Sigmoid colon (tissue), 7 donors: ENCODE results near the gene UTP3. TPM values are rescaled to one million over a fixed set of nuclear protein-coding genes. Genes with fewer than 3 reads are reported as not detected.
A peak's percentile ranks its signal among the peaks of the same experiment; 100 is the strongest.
"Not testable (repeated sequence)": the region's sequence is repeated elsewhere in the genome, so short reads cannot be mapped to it uniquely, and the experiment has no call there.

Experiments
- DNase-seq: peaks from one replicate; pipeline ENCODE4 v3.0.0-alpha.2; 2019
- H3K27ac ChIP-seq, 4 donors: fragments of 200-600 bp; sonication (generic); one replicate each; pipeline ENCODE4 v1.5.1; 2016 to 2019; ENCODE audit warnings: mild to moderate bottlenecking in 1 of 4
- H3K27me3 ChIP-seq, 3 donors: fragments of 200-600 bp; sonication (generic); one replicate each; pipeline ENCODE4 v1.5.1; 2019; ENCODE audit warnings: mild to moderate bottlenecking in 1 of 3
- H3K36me3 ChIP-seq, 4 donors: fragments of 200-600 bp; sonication (generic); one replicate each; pipeline ENCODE4 v1.5.1; 2016 to 2019
- H3K4me1 ChIP-seq, 4 donors: fragments of 200-600 bp; sonication (generic); one replicate each; pipeline ENCODE4 v1.5.1; 2017 to 2019
- H3K4me3 ChIP-seq, 4 donors: fragments of 200-600 bp; sonication (generic); one replicate each; pipeline ENCODE4 v1.5.1; 2017 to 2019; ENCODE audit warnings: mild to moderate bottlenecking in 2 of 4, moderate library complexity in 1 of 4
- H3K9me3 ChIP-seq, 4 donors: fragments of 200-600 bp in 3 of 4; sonication (generic) in 3 of 4; one replicate each; pipeline versions ENCODE4 v1.5.1 to v1.6.1; 2013 to 2019
- EP300 ChIP-seq, 4 donors: sonication (generic); formaldehyde crosslinking; IDR thresholded peaks; one replicate each; pipeline ENCODE4 v1.6.1; 2017; ENCODE audit warnings: antibody characterized with exemption in 4 of 4
- POLR2A ChIP-seq, 2 donors: fragments of 450-650 bp; IDR thresholded peaks; one replicate each; pipeline ENCODE4 v1.6.1; 2016; ENCODE audit warnings: antibody characterized with exemption in 2 of 2, mild to moderate bottlenecking in 2 of 2, moderate library complexity in 2 of 2
- POLR2AphosphoS5 ChIP-seq, 4 donors: sonication (generic); formaldehyde crosslinking; IDR thresholded peaks; one replicate each; pipeline ENCODE4 v1.6.1; 2017; ENCODE audit warnings: antibody characterized with exemption in 4 of 4
- WGBS, 2 donors: extraction: QIAGEN DNeasy Blood & Tissue Kit; methylation state at CpG; one replicate each; pipeline ENCODE4 v1.1.7; 2013; 5-methylcytosine and 5-hydroxymethylcytosine counted together
- intact Hi-C: fragments of 100-400 bp; cut with DNase I; formaldehyde crosslinking; loops from one replicate; pipeline ENCODE4 v1.15.1; 2023
- polyA plus RNA-seq, 3 donors: library from polyadenylated mRNA; stranded (reverse); fragments of 200-250 nt; gene quantifications; one replicate each; pipeline ENCODE4 v1.2.3, GENCODE V29; 2013
- total RNA-seq, 4 donors: library from RNA; depleted of rRNA; stranded (reverse); fragments of >200 nt; gene quantifications; one replicate each; pipeline ENCODE4 v1.1.0, GENCODE V29; 2016
- TF ChIP-seq, protein P1 (sequence below), 4 experiments: fragments of 450-650 bp in 3 of 4; fragments of 200-600 bp in 1 of 4; IDR thresholded peaks; one replicate each; pipeline ENCODE4 v1.5.1; 2016 to 2019; ENCODE audit warnings: antibody characterized with exemption in 4 of 4, mild to moderate bottlenecking in 3 of 4, moderate library complexity in 2 of 4
- donor health status: healthy with polysubstance abuse.
- donor health status: Bipolar disorder and iron deficiency.
- donor health status: healthy.

UTP3 gene
- total and polyA plus RNA-seq, 7 donors: 13.4 to 31.8 (median 15.3) TPM

GRCh38 chr4:70722199-70722791, 34.0 kb downstream of the UTP3 start:
- Histone ChIP-seq H3K36me3 (no peaks in the 10 kb centered on the region), H3K27me3 (no peaks in the 10 kb centered on the region), H3K27ac (peak overlapping the region; percentile 61 to 83 (median 74)), H3K4me1 (peaks cover 0 to 27% (median 18%) of the 10 kb centered on the region in 4 donors), H3K4me3 (peak overlapping the region; percentile 25 to 50 (median 40)), H3K9me3 (no peaks in the 10 kb centered on the region)
- TF ChIP-seq POLR2AphosphoS5 (IDR thresholded peaks at IDR 0.05) (no peak), EP300 (IDR thresholded peaks at IDR 0.05) (no peak), POLR2A (IDR thresholded peaks at IDR 0.05) (no peak)
- TF ChIP-seq, protein P1, sequence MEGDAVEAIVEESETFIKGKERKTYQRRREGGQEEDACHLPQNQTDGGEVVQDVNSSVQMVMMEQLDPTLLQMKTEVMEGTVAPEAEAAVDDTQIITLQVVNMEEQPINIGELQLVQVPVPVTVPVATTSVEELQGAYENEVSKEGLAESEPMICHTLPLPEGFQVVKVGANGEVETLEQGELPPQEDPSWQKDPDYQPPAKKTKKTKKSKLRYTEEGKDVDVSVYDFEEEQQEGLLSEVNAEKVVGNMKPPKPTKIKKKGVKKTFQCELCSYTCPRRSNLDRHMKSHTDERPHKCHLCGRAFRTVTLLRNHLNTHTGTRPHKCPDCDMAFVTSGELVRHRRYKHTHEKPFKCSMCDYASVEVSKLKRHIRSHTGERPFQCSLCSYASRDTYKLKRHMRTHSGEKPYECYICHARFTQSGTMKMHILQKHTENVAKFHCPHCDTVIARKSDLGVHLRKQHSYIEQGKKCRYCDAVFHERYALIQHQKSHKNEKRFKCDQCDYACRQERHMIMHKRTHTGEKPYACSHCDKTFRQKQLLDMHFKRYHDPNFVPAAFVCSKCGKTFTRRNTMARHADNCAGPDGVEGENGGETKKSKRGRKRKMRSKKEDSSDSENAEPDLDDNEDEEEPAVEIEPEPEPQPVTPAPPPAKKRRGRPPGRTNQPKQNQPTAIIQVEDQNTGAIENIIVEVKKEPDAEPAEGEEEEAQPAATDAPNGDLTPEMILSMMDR (IDR thresholded peaks at IDR 0.05): no peak
- no peak for DNase-seq
- 66 to 75% methylated on average over 7 of the region's 7 CpGs for WGBS, 2 donors
- intact Hi-C loops: no loop called here

- Histone ChIP-seq H3K36me3 (peaks cover 0 to 3% (median 0%) of the 10 kb centered on the region in 4 donors), H3K9me3 (no peaks in the 10 kb centered on the region), H3K4me3 (no peak overlapping the region), H3K27me3 (no peaks in the 10 kb centered on the region), H3K4me1 (peaks cover 0 to 27% (median 18%) of the 10 kb centered on the region in 4 donors), H3K27ac (no peak overlapping the region)
- WGBS, 2 donors: 97 to 99% methylated on average over 3 of the region's 3 CpGs
- no peak for TF ChIP-seq POLR2A (IDR thresholded peaks at IDR 0.05)
- TF ChIP-seq, protein P1 (IDR thresholded peaks at IDR 0.05): no peak
- TF ChIP-seq EP300 (IDR thresholded peaks at IDR 0.05): no peak
- no peak for DNase-seq
- intact Hi-C loops: no loop called here
Observed at GRCh38 chr4:70724463-70724862, 36.1 kb downstream of the UTP3 start.

DNA sequence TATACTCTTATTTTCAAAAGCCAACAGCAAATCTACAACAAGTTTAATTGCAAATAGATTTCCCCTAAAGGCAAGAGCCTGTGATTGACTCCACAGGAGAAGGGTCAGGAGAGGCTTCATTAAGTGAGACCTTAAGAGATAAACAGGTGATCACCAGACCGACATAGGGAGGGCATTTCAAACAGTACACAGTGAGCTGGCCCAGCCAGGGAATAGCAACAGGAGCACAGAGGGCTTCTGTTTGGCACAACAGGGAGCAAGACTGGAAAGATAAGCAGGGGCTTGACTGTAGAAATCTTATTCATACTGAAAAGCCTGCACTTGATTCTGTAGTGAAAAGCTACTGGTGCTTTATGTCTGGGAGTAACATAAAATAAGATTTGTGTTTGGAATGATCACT, 37.3 kb downstream of the UTP3 start:
- DNase-seq: no peak
- TF ChIP-seq EP300 (IDR thresholded peaks at IDR 0.05): no peak
- TF ChIP-seq, protein P1 (IDR thresholded peaks at IDR 0.05): no peak
- no peak for TF ChIP-seq POLR2A (IDR thresholded peaks at IDR 0.05)
- TF ChIP-seq POLR2AphosphoS5 (IDR thresholded peaks at IDR 0.05): no peak
- Histone ChIP-seq H3K4me1 (peaks cover 0 to 27% (median 18%) of the 10 kb centered on the region in 4 donors), H3K27me3 (no peaks in the 10 kb centered on the region), H3K4me3 (no peak overlapping the region), H3K36me3 (peaks cover 0 to 5% (median 0%) of the 10 kb centered on the region in 4 donors), H3K27ac (no peak overlapping the region), H3K9me3 (no peaks in the 10 kb centered on the region)
- intact Hi-C loops: no loop called here
- 83 to 90% methylated on average over 1 of the region's 1 CpG for WGBS, 2 donors

GRCh38 chr4:70726515-70726914, 38.2 kb downstream of the UTP3 start:
- H3K27ac ChIP-seq, H3K4me3 ChIP-seq, DNase-seq, H3K9me3 ChIP-seq, H3K27me3 ChIP-seq, intact Hi-C loops, H3K36me3 ChIP-seq: not testable (repeated sequence)
- WGBS, 2 donors: 96 to 97% methylated on average over 11 of the region's 11 CpGs
- H3K4me1 ChIP-seq: peaks cover 0 to 27% (median 18%) of the 10 kb centered on the region in 4 donors

DNA sequence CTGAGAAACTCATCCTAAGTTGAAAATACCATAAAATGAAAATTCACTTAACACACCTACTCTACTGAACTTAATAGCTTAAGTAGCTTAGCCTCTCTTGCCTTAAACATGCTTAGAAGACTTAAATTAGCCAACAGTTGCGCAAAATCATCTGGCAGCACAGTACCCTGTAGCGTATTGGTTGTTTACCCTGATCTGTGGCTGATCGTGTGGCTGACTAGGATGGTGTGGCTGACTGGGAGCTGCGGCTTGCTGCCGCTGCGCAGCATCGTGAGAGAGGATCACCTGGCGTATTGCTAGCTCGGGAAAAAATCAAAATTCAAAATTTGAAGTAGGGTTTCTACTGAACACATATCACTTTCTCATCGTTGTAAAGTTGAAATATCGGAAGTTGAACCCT, 39.8 kb downstream of the UTP3 start:
- no peak for TF ChIP-seq POLR2AphosphoS5 (IDR thresholded peaks at IDR 0.05)
- TF ChIP-seq EP300 (IDR thresholded peaks at IDR 0.05): no peak
- no peak for TF ChIP-seq POLR2A (IDR thresholded peaks at IDR 0.05)
- TF ChIP-seq, protein P1 (IDR thresholded peaks at IDR 0.05): no peak
- Histone ChIP-seq H3K4me3 (no peak overlapping the region), H3K9me3 (no peaks in the 10 kb centered on the region), H3K4me1 (peaks cover 0 to 22% (median 14%) of the 10 kb centered on the region in 4 donors), H3K27me3 (no peaks in the 10 kb centered on the region), H3K27ac (no peak overlapping the region), H3K36me3 (peaks cover 0 to 5% (median 0%) of the 10 kb centered on the region in 4 donors)
- 91% methylated on average over 11 of the region's 11 CpGs for WGBS, 2 donors
- no peak for DNase-seq
- intact Hi-C loops: no loop called here

DNA sequence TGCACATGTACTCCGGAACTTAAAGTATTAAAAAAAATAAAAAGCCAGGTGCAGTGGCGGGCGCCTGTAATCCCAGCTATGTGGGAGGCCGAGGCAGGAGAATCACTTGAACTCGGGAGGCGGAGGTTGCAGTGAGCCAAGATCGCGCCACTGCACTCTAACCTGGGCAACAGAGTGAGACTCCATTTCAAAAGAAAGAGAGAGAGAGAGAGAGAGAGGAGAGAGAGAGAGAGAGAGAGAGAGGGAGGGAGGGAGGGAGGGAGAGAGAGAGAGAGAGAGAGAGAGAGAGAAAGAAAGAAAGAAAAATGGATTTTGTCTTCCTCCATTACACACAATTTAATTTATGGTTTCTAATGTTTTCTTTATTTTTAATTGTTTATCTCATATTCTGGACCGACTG, 44.5 kb downstream of the UTP3 start:
- H3K9me3 ChIP-seq, H3K27ac ChIP-seq, intact Hi-C loops, H3K36me3 ChIP-seq, H3K4me3 ChIP-seq, H3K27me3 ChIP-seq, DNase-seq: not testable (repeated sequence)
- 94% methylated on average over 9 of the region's 9 CpGs for WGBS, 2 donors
- H3K4me1 ChIP-seq: peaks cover 0 to 22% (median 19%) of the 10 kb centered on the region in 4 donors
